ENCODE measurements around the gene PIAS1.
"Not testable (repeated sequence)": the region's sequence is repeated elsewhere in the genome, so short reads cannot be mapped to it uniquely, and the experiment has no call there.

Gene PIAS1

DNA sequence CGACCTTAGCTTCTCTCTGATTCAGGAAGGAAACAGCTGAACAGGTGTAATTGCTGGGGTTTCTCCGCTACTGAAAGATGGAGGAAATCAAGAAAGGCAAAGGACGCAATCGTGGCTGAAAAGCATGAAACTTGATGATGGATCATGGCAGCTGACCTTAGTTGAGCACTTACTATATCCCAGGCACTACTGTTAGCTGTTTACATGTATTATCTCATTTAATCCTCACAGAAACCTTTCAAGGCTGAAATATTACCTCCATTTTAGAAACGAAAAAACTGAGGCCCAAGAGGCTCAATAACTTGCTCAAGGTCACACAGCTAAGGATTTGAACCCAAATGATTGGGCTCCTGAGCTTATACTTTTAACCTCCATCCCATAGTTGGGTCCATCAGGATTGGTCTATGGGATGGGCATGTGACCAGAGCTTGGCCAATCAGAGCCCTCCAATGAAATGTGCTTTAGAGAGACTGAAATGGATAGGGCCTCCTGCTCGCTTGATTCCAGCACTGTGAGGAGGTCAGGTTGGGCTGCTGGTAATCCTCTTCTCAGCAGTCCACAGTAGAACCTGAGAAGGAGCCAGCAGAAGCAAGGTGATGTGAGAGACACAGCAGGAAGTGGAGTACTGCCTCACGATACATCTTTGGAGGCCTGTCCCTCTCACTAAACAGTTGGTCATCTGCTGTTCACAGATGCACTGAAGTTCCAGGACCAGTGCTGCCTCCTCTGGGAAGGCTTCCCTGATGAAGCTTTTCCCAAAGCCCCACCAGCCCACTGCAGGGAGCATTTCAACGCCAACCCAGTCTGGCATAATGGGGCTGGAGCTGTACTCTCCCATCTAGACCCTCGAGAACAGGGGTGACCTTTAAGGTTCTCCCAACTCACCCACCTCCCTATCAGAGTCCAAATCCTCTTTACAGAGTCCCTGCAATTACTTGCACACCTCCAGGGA, 165.0 kb downstream of the PIAS1 start:
- no peak for DNase-seq (ENCODE audit: low read depth)

- DNase-seq (ENCODE audit: low read depth) = no peak
Observed at GRCh38 chr15:68220489-68220888, 166.4 kb downstream of the PIAS1 start.

- no peak for DNase-seq (ENCODE audit: low read depth)
Observed at GRCh38 chr15:68220967-68221366, 166.9 kb downstream of the PIAS1 start.

DNA sequence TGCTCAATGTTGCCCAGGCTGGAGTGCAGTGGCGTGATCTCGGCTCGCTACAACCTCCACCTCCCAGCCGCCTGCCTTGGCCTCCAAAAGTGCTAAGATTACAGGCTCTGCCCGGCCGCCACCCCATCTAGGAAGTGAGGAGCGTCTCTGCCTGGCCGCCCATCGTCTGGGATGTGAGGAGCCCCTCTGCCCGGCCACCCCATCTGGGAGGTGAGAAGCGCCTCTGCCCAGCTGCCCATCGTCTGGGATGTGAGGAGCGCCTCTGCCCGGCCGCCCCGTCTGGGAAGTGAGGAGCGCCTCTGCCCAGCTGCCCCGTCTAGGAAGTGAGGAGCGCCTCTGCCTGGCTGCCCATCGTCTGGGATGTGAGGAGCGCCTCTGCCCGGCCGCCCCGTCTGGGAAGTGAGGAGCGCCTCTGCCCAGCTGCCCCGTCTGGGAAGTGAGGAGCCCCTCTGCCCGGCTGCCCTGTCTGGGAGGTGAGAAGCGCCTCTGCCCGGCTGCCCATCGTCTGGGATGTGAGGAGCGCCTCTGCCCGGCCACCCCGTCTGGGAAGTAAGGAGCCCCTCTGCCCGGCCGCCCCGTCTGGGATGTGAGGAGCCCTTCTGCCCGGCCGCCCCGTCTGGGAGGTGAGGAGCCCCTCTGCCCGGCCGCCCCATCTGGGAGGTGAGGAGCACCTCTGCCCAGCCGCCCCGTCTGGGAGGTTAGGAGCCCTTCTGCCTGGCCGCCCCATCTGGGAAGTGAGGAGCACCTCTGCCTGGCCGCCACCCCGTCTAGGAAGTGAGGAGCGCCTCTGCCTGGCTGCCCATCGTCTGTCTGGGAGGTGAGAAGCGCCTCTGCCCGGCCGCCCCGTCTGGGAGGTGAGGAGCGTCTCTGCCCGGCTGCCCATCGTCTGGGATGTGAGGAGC, 167.7 kb downstream of the PIAS1 start:
- DNase-seq (ENCODE audit: low read depth) = not testable (repeated sequence)

DNA sequence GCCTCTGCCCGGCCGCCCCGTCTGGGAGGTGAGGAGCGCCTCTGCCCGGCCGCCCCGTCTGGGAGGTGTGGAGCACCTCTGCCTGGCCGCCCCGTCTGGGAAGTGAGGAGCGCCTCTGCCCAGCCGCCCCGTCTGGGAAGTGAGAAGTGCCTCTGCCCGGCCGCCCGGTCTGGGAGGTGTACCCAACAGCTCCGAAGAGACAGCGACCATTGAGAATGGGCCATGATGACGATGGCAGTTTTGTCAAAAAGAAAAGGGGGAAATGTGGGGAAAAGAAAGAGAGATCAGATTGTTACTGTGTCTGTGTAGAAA, 168.3 kb downstream of the PIAS1 start:
- not testable (repeated sequence) for DNase-seq (ENCODE audit: low read depth)

DNA sequence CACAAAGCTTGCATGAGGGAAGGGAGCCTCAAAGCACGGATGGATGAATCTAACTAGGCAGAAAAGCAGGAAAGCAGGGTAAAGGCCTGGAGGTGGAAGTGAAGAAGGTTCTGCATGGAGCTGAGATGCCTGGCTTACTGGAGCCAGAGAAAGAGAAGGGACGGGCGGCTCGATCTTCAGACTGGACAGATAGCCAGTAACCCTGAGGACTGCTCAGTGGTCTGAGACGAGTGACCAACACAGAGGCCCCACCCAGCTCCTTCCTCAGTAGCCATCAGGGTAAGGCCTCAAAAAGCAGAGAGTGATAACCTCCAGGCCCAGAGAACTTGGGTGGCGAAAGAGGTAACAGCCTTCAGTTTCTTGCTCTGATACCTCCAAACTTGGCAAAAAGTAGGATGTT, 169.1 kb downstream of the PIAS1 start:
- no peak for DNase-seq (ENCODE audit: low read depth)

DNA sequence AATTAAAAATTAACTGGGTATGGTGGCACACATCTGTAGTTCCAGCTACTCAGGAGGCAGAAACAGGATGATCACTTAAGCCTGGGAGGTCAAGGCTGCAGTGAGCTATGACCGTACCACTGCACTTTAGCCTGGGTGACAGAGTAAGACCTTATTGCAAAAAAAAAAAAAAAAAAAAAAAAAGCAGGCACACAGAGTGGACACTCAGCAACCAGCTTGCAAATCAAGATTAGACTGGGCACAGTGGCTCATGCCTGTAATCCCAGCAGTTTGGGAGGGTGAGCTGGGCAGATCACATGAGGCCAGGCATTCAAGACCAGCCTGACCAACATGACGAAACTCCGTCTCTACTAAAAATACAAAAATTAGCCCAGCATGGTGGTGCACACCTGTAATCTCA, 170.0 kb downstream of the PIAS1 start:
- no peak for DNase-seq (ENCODE audit: low read depth)

DNA sequence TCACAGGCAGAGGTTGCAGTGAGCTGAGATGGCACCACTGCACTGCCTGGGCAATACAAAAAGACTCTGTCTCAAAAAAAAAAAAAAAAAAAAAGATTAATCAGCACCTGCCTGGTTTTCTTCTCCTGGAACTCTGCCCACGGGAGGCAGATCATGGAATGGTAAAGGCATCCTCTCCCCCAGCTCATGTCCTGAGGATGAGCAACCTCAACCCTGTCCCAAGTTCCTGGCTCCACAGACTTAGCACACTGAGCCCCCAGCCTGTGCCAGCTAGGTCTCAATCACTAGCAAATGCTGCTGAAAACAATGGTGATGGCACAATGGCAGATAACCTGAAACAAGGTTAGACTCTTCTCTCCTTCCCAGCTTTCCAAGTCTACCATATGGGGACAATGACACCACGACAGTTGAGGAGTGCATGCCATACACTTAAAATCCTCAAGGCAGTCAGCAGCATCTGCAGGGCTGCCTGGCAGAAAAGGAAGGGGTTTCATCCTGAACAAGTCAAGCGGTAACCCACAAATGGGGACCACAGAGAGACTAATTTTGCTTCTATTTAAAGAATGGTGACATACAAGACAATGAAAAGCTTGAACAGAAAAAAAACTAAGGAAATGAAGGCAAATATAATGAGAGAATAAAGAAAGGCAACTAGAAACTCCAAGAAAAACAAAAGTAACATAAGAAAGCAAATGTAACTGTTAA, 170.6 kb downstream of the PIAS1 start:
- DNase-seq (ENCODE audit: low read depth) = no peak

- DNase-seq (ENCODE audit: low read depth) = not testable (repeated sequence)
Observed at GRCh38 chr15:68225442-68225841, 171.3 kb downstream of the PIAS1 start.

GRCh38 chr15:68227643-68228142, 173.6 kb downstream of the PIAS1 start:
- no peak for DNase-seq (ENCODE audit: low read depth)

DNA sequence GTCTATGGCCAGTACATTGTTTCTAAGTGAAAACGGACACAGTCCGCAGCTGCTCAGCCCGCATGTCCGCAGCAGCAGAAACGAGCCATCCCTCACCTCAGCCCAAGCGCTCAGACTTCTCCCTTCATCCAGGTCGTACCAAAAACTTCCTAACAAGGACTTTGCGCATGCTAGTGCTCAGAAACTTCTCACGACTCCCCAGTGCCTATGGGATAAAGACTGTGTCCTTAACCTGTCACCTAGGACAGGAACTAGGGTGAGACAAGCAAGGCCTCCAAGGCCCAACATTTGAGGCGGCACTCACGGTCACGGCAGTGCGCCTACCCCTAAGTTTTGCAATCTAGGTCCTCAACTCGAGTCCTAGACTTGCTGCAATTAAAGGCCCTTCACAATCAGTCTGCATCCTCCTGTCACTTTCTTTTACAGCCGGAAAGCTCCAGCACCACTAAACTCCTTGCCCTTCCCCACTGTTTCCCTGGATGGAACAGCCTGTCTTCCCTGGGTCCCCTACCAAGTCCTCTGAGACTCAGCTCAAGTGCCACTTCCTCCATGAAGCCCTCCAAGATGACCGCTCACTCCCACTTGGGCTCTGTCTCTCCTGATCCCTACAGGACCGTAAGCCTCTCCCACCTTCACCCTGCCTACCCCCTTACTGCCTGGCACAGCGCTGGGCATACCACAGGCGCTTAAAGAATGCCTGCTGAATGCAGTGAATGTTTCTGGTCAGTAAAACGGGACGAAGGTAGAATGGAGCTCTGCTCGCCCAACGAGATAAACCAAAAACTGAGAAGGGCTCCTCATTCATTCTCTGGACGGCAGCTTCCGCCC, 174.2 kb downstream of the PIAS1 start:
- DNase-seq (ENCODE audit: low read depth) = no peak

DNA sequence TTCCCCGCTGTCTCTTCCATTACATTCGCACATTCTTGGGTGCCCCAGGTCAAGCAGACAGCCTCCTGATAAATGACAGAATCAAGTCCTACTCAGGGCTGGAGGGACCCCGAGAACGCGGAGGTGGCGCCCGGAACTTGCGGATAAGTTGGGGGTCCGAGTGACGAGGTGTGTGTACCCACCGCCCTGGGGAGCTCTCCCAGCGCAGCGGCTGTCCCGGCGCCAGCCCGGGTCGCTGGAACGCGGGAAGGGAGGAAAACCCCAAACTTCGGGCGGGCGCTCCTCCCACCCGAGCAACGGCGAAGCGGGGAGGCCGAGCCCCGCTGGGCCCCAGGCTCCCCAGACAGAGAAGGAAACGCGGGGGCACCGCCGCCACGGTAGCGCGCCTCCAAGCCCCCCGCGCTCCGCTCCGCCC, 174.9 kb downstream of the PIAS1 start:
- no peak for DNase-seq (ENCODE audit: low read depth)

- DNase-seq (ENCODE audit: low read depth) = peak; percentile 47
Observed at GRCh38 chr15:68229386-68230156, 175.5 kb downstream of the PIAS1 start, which contains the start of gene CLN6. Gene CLN6, minus strand, starts transcription at chr15:68229728. Its CDS starts 144 bp downstream, at chr15:68229584.

- no peak for DNase-seq (ENCODE audit: low read depth)
Observed at GRCh38 chr15:68230157-68231100, 176.3 kb downstream of the PIAS1 start.

- DNase-seq (ENCODE audit: low read depth) = no peak
Observed at GRCh38 chr15:68231102-68231818, 177.1 kb downstream of the PIAS1 start.

DNA sequence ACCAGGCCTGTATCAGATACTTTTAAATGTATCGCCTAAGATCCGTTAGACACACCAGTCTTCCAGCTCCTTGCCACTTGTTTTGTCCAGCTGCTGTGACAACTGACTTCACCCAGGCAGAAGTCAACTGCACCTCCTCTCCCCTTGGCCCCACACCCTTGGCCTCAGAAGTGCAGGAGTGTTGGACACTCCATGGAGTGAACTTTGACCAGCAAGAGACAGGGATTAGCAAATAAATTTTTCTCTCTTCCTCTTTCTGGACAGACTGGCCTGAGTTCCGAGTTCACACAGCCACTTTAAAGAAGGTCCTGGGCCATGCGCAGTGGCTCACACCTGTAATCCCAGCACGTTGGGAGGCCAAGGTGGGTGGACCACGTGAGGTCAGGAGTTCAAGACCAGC, 178.3 kb downstream of the PIAS1 start:
- DNase-seq (ENCODE audit: low read depth) = no peak

GRCh38 chr15:68232937-68233336, 178.8 kb downstream of the PIAS1 start:
- no peak for DNase-seq (ENCODE audit: low read depth)

DNA sequence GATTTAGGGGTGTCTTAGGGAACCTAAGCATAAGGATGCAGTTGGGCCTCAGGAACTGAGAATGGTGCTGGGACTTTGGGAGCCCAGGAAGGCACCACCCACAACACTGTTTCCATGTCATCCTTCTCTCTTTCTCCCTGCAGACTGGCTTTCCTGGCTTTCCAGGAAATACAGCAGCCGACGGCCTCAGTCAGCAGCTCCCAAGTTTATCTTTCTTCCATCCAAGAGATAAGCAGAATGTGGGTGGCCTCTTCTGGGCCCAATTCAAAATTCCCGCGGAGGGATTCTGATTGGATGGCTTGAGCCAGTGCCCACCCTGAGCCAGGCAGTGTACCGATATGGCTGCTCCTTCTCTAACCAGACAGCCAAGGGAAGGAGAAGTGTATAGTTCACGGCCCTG, 179.9 kb downstream of the PIAS1 start:
- DNase-seq (ENCODE audit: low read depth) = no peak

All from fibroblast of the conjunctiva (primary cell).